DMS79 treated with DMSO at 0.1 percent for 48 hours (cell line): ENCODE results near the gene ADAMTS12.

ENCODE experiments used
- DNase-seq: peaks from one replicate; lab custom pipeline; 2025; lab: John Stamatoyannopoulos, UW

ADAMTS12 gene

GRCh38 chr5:33650911-33651310 is 240.9 kb downstream of the ADAMTS12 start:
- DNase-seq, result no peak

DNA sequence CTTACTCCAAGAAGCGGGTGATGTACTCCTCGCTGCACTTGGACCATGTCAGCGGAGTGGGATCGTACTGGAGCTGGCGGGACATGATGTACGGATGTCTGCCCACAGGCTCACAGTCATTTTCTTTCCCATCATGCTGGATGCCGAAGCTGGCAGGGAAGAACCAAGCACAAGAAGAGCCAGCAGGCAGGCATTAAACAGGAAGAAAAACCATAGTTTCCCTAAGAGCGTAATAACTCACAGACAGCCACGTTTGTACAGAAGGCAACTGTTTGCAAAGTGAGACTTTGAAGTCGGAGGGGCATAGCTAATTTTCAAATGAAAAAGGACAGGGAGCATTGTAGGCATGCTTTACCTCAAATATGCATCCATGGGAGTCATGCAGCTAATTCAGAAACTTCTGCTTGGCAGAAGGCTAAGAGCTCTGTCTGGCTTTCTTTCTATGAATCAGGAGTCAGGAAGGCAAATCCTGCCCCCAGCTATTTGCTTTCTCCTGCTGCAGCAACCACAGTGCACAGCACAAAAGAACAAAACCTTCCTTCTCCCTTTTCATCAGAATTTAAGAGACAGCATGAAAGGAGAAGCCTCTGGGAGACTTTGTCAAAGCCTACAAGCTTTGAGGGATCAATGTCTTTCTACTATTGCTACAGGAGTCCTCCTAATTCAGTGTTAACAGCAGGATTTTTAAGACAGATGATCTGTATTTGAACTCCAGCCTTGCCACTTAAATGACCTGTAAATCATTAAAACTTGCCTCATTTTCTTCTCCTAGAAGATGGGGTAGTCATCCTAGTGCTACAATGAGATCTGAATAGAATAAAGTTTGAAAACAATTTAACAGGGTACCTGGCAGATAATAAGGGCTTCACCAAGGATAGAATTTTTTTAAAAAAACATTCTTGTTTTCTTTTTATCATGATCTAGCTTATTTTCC is 242.0 kb downstream of the ADAMTS12 start:
- DNase-seq, result no peak

GRCh38 chr5:33641744-33642505 is 249.9 kb downstream of the ADAMTS12 start:
- DNase-seq, result no peak

GRCh38 chr5:33639474-33639873 is 252.3 kb downstream of the ADAMTS12 start:
- no peak for DNase-seq

DNA sequence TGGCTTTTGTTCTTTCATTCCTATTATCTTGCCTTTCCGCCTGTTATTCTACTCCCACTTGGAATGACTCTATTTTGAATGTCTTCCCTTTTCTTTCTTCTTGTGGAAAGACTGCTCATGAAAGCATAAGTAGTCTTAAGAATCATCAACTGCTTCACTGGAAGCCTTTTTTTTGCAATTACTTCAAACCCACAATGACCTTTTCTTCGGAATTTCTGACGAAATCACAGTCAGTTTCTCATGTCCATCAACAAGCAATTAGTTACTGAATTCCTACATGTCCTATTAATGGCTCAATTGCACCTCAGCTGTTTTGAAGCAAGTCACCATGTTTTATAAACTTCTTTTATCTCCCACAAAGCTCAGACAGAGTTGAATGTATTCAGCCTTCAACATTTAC is 254.8 kb downstream of the ADAMTS12 start:
- DNase-seq, result no peak

- DNase-seq, result no peak
Observed at GRCh38 chr5:33635582-33635981, 256.2 kb downstream of the ADAMTS12 start.

- no peak for DNase-seq
Observed at GRCh38 chr5:33633699-33634098, 258.1 kb downstream of the ADAMTS12 start.

GRCh38 chr5:33631786-33632185 is 260.0 kb downstream of the ADAMTS12 start:
- no peak for DNase-seq

- DNase-seq, result no peak
Observed at GRCh38 chr5:33631139-33631538, 260.7 kb downstream of the ADAMTS12 start.

- no peak for DNase-seq
Observed at GRCh38 chr5:33629999-33630398, 261.8 kb downstream of the ADAMTS12 start.

DNA sequence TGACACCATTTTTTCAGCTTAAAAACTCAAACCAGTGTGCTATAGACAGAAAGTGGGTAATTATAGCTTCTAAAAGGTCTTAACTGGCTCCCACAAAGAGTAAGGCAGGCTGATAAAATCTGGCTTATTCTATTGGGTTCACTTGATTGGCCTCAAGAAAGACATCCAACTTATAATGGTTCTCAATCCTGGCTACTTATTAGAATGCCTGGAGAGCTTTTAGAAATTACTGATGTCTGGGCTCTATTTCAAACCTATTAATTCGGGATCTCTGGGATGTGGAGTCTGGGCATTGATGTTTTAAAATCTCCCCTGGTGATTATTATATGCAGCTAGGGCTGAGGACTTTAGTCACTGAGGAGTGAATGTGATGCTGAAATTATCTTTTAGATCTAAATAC is 263.0 kb downstream of the ADAMTS12 start:
- no peak for DNase-seq

DNA sequence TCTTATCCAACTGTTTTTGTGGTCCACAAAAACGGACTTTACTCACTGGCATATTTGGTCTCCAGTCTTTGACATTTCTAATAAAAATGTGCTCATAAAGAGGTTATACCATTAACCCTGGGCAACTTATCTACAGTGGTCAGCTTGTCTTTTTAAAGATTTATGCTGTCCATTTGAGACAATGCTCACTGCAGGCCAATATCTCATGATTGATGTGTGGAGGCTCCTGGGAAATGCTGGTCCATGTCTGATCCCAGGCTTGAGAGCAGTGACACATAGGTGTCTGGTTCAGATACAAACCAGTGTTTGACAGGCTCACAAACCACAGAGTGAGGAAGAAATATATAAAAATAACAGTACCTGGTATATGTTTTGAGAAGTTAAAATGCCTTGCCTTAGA is 270.3 kb downstream of the ADAMTS12 start:
- no peak for DNase-seq

- DNase-seq, result no peak
Observed at GRCh38 chr5:33614039-33614438, 277.8 kb downstream of the ADAMTS12 start.

DNA sequence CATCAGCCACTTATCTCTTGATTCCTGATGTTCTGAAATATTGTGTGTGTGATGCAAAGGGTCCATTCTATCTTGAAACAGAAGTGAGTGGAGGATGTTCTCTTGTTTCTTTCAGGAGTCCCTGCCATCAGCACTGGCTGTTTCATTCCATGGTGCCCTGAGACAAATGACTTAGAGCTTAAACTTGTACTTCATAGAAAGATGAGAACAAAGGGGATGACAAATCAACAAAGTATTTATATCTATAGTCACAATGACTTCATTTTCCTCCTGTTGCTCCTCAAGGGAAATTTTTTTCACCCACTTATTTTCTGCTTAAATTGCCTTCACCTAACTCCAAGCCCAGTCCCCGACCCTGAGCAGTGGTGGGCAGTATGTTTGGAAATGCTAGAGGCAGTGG is 279.4 kb downstream of the ADAMTS12 start:
- DNase-seq, result no peak

DNA sequence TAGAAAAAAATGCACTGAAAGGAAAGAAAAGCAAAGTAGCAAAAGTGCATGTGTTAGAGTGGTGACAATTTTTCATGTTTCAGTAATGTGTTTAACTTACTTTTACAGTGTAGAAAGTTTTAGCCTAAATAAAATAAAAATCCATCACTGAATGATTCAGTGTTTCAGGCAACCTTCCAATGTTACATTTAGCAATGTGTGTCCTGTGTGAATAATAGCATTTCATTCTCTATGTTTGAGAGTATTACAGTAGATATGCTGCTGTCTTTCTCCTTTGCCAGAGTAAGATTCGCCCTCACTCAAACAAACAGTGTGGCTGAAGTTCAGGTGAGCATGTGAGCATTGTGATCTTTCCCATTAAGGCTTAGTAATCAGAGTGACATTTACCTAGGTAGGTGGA is 279.9 kb downstream of the ADAMTS12 start:
- DNase-seq, result no peak

DNA sequence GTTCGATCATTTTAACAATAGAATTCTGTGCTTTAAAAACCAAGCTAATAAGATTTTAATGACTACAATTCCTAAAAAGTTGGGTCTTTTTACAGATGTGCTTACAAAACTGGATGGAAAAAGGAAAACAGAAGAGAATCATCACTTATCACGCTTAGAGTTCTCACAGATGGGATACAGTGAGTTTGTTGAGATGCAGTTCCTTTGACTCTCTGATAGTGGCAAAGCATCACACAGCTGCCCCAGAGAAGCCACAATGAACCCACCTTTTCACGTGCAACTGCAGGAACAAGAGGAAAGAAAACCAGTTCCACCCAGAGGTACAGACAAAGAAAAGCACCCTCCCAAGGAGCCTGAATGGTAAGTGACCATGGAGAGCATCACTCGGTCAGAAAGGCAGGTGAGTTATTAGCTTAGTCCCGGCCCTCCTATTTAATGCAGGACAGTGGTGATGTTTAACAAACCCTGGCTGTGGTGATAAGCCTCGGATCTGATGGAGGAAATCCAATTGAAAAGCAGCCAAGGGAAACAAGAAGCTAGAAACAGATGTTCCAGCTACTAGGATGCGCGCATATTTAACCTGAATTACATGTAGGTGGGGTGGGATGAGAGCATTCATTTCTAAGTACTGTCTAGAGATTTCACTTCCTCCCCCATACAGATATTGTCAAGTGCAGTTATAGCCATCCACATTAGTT is 283.3 kb downstream of the ADAMTS12 start:
- no peak for DNase-seq

DNA sequence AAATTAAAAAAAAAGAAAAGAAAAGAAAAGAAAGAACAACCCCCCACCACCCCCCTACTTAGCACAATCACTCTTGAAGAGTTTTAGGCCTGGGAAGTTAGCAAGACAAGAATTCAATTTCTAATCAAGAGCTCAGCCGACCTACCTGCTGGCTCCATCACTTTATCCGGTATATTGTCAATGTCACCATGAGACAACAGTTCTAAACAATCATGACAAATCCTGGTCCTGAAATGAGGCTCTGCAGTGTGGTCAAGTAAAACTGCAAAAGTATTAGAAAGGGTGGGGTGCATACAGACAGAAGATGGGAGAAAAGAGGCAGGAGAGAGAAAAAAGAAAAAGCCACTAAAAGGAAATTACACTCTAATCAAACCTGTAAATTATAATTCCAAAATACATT is 287.3 kb downstream of the ADAMTS12 start:
- DNase-seq, result no peak

- DNase-seq, result no peak
Observed at GRCh38 chr5:33601881-33602280, 289.9 kb downstream of the ADAMTS12 start.

- DNase-seq, result no peak
Observed at GRCh38 chr5:33595303-33595702, 296.5 kb downstream of the ADAMTS12 start.

DNA sequence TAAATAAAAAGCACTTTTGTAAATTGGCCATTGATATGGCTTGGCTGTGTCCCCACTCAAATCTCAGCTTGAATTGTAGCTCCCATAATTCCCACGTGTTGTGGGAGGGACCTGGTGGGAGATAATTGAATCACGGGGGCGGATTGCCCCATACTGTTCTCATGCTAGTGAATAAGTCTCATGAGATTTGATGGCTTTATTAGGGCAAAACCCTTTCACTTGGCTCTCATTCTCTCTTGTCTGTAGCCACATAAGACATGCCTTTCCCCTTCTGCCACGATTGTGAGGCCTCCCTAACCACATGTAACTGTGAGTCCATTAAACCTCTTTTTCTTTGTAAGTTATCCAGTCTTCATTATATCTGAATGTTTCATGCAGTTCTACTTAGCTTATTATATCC is 297.8 kb downstream of the ADAMTS12 start:
- no peak for DNase-seq

DNA sequence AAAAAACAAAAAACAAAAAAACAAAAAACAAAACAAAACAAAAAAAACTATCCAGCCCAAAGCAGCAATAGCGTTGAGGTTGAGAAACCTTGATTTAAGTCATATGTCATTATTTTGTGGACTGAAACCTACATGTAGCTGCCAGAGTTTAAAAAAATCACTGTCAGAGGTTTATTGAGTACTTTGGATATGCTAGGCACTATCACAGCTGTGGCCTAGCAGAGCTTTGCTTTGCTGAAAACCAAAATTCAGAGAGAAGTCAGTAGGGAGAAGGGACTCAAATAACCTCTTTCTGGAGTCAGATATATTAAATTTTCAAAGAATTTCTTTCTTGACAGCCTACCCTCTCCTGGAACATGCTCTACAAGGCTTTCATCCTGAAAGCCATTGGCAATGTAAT is 299.5 kb downstream of the ADAMTS12 start:
- DNase-seq, result no peak

DNA sequence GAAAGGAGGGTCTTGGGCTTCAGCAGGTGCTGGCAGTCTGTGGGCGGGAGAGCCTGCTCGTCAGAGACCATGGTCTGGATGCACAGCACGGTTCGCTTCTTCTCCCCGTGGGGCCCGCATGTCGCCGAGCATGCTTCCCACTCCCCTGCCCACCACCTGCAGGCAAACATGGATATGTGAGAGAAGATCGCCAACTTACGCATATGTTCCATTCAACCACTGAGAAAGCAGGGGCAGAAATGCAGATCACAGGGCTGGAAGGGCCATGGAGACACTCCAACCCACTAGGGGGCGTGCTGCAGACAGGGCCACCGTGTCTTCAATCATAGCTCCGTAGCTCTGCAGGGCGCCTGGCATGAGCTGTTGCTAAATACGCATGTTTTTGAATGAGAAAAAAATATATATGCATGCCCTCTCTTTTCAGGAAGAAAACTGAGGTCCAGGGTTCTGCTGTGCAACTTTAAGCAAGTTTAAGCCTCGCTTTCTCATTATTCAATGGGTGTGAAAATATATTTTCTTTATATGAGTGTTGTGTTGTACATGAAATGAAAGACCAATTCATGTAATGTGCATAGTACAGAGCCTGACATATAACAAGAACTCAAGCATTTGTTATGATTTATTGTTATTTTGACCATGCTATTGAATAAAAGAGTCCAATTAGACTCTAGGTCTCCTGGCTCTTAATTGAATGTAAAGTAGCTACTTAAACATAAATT is 303.0 kb downstream of the ADAMTS12 start:
- DNase-seq, result no peak
